Keratinocyte (primary cell): ENCODE measurements around the gene CPNE4. TPM values are rescaled to one million over a fixed set of nuclear protein-coding genes. Genes with fewer than 3 reads are reported as not detected.

Experiments used
- DNase-seq: peaks from one replicate; pipeline ENCODE4 v3.0.0-alpha.2; 2011; ENCODE audit warnings: low read depth, missing footprints, low spot score
- FAIRE-seq: peaks from 2 replicates; lab custom pipeline; 2011; peaks lifted over from hg19 to GRCh38; lab: Jason Lieb, UNC
- H2AFZ ChIP-seq: 2 replicates; pipeline ENCODE4 v1.6.0; 2012; ENCODE audit warnings: low read length, control low read depth, inconsistent platforms; ENCODE audit not compliant: control insufficient read depth
- H3K27ac ChIP-seq: 2 replicates; pipeline ENCODE4 v1.5.1; 2011; ENCODE audit warnings: low read length; ENCODE audit not compliant: control insufficient read depth, insufficient read depth
- H3K27me3 ChIP-seq: 3 replicates; pipeline ENCODE4 v1.6.0; 2011; ENCODE audit warnings: low read length; ENCODE audit not compliant: control insufficient read depth, insufficient read depth; ENCODE audit errors: extremely low read depth
- H3K36me3 ChIP-seq, 2 experiments: 2 replicates in 1 of 2; 3 replicates in 1 of 2; pipeline ENCODE4 v1.5.1; 2011; ENCODE audit warnings: low read length in 2 of 2, mild to moderate bottlenecking in 1 of 2; ENCODE audit not compliant: control insufficient read depth in 2 of 2, insufficient read depth in 2 of 2; ENCODE audit errors: extremely low read depth in 1 of 2
- H3K4me1 ChIP-seq: 3 replicates; pipeline ENCODE4 v1.5.1; 2011; ENCODE audit warnings: low read length; ENCODE audit not compliant: control insufficient read depth, insufficient read depth; ENCODE audit errors: extremely low read depth
- H3K4me2 ChIP-seq: 3 replicates; pipeline ENCODE4 v1.6.0; 2011; ENCODE audit warnings: low read depth, low read length; ENCODE audit not compliant: control insufficient read depth, insufficient read depth; ENCODE audit errors: extremely low read depth
- H3K4me3 ChIP-seq, 3 experiments: fragments of 200-600 bp in 1 of 3; sonication (generic) in 1 of 3; 2 replicates in 2 of 3; 3 replicates in 1 of 3; pipeline ENCODE4 v1.5.1; 2011 to 2016; ENCODE audit warnings: low read length in 3 of 3, mild to moderate bottlenecking in 3 of 3, control low read depth in 2 of 3, inconsistent platforms in 1 of 3, low read depth in 1 of 3, mixed read lengths in 1 of 3, mixed run types in 1 of 3, moderate library complexity in 1 of 3; ENCODE audit not compliant: control insufficient read depth in 2 of 3, insufficient read depth in 2 of 3; ENCODE audit errors: extremely low read depth in 1 of 3
- H3K79me2 ChIP-seq: 2 replicates; pipeline ENCODE4 v1.6.0; 2012; ENCODE audit warnings: low read length; ENCODE audit not compliant: control insufficient read depth, insufficient read depth
- H3K9ac ChIP-seq: 3 replicates; pipeline ENCODE4 v1.6.0; 2011; ENCODE audit warnings: low read length; ENCODE audit not compliant: control insufficient read depth, insufficient read depth; ENCODE audit errors: extremely low read depth
- H3K9me1 ChIP-seq: 3 replicates; pipeline ENCODE4 v1.6.0; 2011; ENCODE audit warnings: low read length; ENCODE audit not compliant: control insufficient read depth, insufficient read depth; ENCODE audit errors: extremely low read depth
- H3K9me3 ChIP-seq: 2 replicates; pipeline ENCODE4 v1.5.1; 2012; ENCODE audit warnings: low read depth, low read length; ENCODE audit not compliant: control insufficient read depth
- H4K20me1 ChIP-seq: 3 replicates; pipeline ENCODE4 v1.6.0; 2011; ENCODE audit warnings: low read length; ENCODE audit not compliant: control insufficient read depth, insufficient read depth; ENCODE audit errors: extremely low read depth
- CTCF ChIP-seq, 3 experiments: IDR thresholded peaks in 1 of 3; conservative IDR thresholded peaks in 1 of 3; optimal IDR thresholded peaks in 1 of 3; 2 replicates in 2 of 3; 3 replicates in 1 of 3; pipeline versions ENCODE3 to v1.5.1; 2011; ENCODE audit warnings: low read length in 3 of 3, mild to moderate bottlenecking in 3 of 3, moderate library complexity in 2 of 3, control low read depth in 1 of 3, inconsistent platforms in 1 of 3; ENCODE audit not compliant: insufficient read depth in 2 of 3; ENCODE audit errors: extremely low read depth in 1 of 3
- EZH2 ChIP-seq: IDR thresholded peaks from one replicate; pipeline ENCODE4 v1.6.1; 2012; ENCODE audit warnings: inconsistent platforms, mild to moderate bottlenecking, low read length, moderate library complexity
- dilution Hi-C: fragments of 300-500 bp; cut with MboI; formaldehyde crosslinking; loops from one replicate; pipeline ENCODE4 v1.7.0; 2020; ENCODE audit warnings: low sequenced_read_pairs; ENCODE audit not compliant: extremely low pct_ligation_motif_present
- polyA plus RNA-seq, 5 experiments: library from polyadenylated mRNA; depleted of rRNA in 3 of 5; stranded (reverse) in 3 of 5; stranded (forward) in 1 of 5; unstranded in 1 of 5; fragments of >200 nt; gene quantifications; 1 replicate in 1 of 5; 2 replicates in 3 of 5; 3 replicates in 1 of 5; pipeline versions ENCODE4 v1.2.1 to v1.2.3, GENCODE V29; 2011 to 2012; ENCODE audit warnings: missing spikeins in 2 of 5, low read depth in 1 of 5, low replicate concordance in 1 of 5

CPNE4 gene
- polyA plus RNA-seq, 1 donor (not counting 4 experiments of a cell fraction or from before 2014, with no cell fraction given), result 0.08 TPM

- H3K79me2 ChIP-seq, result no peaks in the 10 kb centered on the region
- DNase-seq (no peak), FAIRE-seq (no peak)
- H3K27ac ChIP-seq, result no peak overlapping the region
- no peaks in the 10 kb centered on the region for H3K9me1 ChIP-seq
- H3K4me2 ChIP-seq, result no peak overlapping the region
- peaks cover 4% of the 10 kb centered on the region for H3K27me3 ChIP-seq
- dilution Hi-C loops, result no loop called here
- TF ChIP-seq CTCF (optimal IDR thresholded peaks at IDR 0.05 in 1 of 3, IDR thresholded peaks at IDR 0.05 in 1 of 3, conservative IDR thresholded peaks at IDR 0.05 in 1 of 3; ENCODE audit: extremely low read depth in 1 of 3, insufficient read depth in 2 of 3, low read length in 3 of 3), result no peak
- TF ChIP-seq EZH2, result no peak
- H3K4me3 ChIP-seq, result no peak overlapping the region
- peaks cover 2% of the 10 kb centered on the region for H3K4me1 ChIP-seq
- no peaks in the 10 kb centered on the region for H3K36me3 ChIP-seq
- no peaks in the 10 kb centered on the region for H4K20me1 ChIP-seq
- no peaks in the 10 kb centered on the region for H3K9me3 ChIP-seq
- H3K9ac ChIP-seq, result no peak overlapping the region
- no peak overlapping the region for H2AFZ ChIP-seq
These were observed 17.7 kb downstream of the CPNE4 start for GRCh38 chr3:132017137-132017536.

DNA sequence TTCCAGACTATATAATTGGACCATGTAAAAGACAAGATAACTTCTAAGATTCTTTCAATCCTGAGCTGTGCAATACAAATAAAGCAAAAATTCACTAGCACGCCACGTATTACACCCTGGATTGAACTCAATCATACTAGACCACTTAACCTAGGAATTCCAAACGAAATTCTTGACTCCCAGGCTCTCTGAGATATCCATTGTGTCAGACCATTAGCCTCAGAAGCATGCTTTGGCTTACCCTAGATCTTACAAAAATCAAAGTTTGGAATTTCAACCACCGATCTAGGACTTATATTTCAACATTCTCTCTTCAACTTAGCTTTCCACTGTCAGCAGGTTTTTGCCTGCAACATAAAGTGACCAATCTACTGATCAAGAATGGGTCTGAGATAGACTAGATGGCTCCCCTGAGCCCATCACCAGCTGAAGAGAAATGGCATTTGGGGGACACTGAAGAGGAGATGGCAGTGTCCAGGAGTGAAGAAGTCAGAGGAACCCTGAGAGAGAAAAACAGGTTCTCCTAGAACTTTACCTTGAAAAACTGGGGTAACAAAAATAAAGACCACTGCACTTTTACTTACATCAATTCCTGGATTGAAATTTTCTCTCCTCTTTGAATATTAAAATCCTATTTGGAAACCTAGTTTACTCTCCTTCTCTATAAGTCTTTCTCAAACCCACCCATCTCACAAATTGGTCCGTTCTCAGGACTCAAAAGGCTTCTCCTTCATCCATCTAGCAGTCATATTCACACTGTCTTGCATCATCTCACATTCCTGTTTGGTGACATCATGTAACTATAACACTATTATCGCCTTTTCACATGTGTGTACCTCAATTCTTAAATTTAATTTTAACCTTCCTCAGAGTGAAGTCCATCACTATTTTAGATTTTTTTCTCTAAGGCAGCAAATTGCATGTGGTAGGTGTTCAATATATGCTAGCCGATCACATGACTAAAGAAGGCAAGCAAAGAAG is 18.5 kb downstream of the CPNE4 start:
- Histone ChIP-seq H3K4me2 (no peak overlapping the region), H4K20me1 (no peaks in the 10 kb centered on the region), H3K4me1 (peaks cover 2% of the 10 kb centered on the region), H3K27me3 (peaks cover 4% of the 10 kb centered on the region), H3K9ac (no peak overlapping the region), H3K27ac (no peak overlapping the region), H3K79me2 (no peaks in the 10 kb centered on the region), H3K36me3 (no peaks in the 10 kb centered on the region), H3K9me3 (no peaks in the 10 kb centered on the region), H2AFZ (no peak overlapping the region), H3K4me3 (no peak overlapping the region), H3K9me1 (no peaks in the 10 kb centered on the region)
- no peak for TF ChIP-seq EZH2
- TF ChIP-seq CTCF (optimal IDR thresholded peaks at IDR 0.05 in 1 of 3, IDR thresholded peaks at IDR 0.05 in 1 of 3, conservative IDR thresholded peaks at IDR 0.05 in 1 of 3; ENCODE audit: extremely low read depth in 1 of 3, insufficient read depth in 2 of 3, low read length in 3 of 3), result no peak
- DNase-seq, result no peak
- dilution Hi-C loops, result no loop called here
- no peak for FAIRE-seq
